GM19193 (cell line): ENCODE results near the gene KATNAL1.

ENCODE experiments used
- POLR2A ChIP-seq: IDR thresholded peaks from 4 replicates; pipeline ENCODE4 v1.6.1; 2011; ENCODE audit not compliant: insufficient read depth, insufficient read length; ENCODE audit errors: extremely low read depth

The KATNAL1 gene

GRCh38 chr13:30339738-30340330, 32.5 kb upstream of the KATNAL1 start:
- no peak for TF ChIP-seq POLR2A

DNA sequence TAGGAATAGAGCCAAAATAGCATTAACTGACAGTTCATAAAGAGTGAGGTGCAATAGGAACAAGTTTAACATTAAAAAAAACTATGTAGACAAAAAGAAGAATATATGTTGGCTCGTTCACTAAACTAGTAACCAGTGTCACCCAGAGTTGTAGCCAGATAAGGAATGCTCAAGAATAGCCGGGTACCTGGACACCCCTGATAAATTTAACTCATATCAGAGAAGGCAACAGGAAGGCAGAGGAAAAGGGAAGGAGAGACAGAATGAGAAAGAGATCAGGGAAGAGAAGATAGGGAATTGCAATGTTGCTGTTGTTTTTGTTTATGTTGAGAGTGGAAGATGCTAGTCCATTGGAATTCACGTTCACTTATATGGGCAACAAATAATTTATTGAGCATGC, 31.6 kb upstream of the KATNAL1 start:
- no peak for TF ChIP-seq POLR2A

DNA sequence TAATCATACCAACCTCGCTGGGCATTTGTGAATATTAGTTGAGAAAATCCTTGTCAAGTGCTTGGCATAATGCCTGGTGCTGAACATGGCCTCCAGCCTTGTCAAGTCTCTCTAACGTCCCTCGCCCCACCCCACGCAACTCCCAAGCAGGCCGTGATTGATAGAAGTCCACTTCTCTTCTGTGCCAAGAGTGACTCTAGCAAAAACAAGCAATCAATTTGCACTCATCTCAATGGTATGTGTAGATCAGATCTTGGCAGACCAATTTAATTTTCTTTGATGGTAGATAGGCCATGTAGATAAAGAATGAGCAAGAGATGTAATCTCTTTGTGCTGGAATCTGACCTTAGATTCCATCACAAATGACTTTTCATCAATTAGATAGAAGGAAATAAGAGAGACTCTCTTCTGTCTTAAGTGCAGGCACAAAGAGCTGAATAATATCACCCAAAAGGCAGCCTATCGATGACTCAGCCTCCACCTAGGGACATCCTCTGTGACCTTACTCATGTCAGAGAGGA, 31.0 kb upstream of the KATNAL1 start:
- no peak for TF ChIP-seq POLR2A

- TF ChIP-seq POLR2A = no peak
Observed at GRCh38 chr13:30337061-30337610, 29.8 kb upstream of the KATNAL1 start.

GRCh38 chr13:30334663-30335386, 27.5 kb upstream of the KATNAL1 start:
- no peak for TF ChIP-seq POLR2A

GRCh38 chr13:30333616-30334015, 26.3 kb upstream of the KATNAL1 start:
- no peak for TF ChIP-seq POLR2A

- no peak for TF ChIP-seq POLR2A
Observed at GRCh38 chr13:30332456-30333143, 25.2 kb upstream of the KATNAL1 start.

DNA sequence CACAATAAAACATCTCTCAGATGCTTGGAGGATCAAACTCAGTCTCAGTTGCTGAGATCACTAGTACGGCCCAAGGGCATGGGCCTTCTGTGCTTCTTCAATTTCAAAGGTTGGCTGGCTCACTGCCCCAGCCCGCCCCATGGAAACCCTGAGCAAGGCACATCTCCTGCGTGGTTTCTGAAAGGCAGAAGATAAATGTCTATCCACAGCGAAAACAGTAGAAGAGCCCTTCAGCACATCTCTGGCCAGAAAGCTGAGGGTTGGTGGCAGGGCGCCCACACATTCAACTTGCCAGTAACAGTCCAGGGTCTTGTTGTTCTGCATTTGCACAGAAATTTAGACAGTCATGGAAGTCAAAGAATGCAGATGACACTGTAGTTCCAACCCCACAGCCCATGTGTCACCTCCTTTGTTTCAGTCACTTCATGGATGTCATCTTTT, 24.0 kb upstream of the KATNAL1 start:
- no peak for TF ChIP-seq POLR2A

- TF ChIP-seq POLR2A = no peak
Observed at GRCh38 chr13:30329009-30329585, 21.7 kb upstream of the KATNAL1 start.

GRCh38 chr13:30325668-30326067, 18.3 kb upstream of the KATNAL1 start:
- TF ChIP-seq POLR2A = no peak

GRCh38 chr13:30323524-30323923, 16.2 kb upstream of the KATNAL1 start:
- TF ChIP-seq POLR2A = no peak

- no peak for TF ChIP-seq POLR2A
Observed at GRCh38 chr13:30322428-30322827, 15.1 kb upstream of the KATNAL1 start.

- TF ChIP-seq POLR2A = no peak
Observed at GRCh38 chr13:30321256-30321655, 13.9 kb upstream of the KATNAL1 start.

DNA sequence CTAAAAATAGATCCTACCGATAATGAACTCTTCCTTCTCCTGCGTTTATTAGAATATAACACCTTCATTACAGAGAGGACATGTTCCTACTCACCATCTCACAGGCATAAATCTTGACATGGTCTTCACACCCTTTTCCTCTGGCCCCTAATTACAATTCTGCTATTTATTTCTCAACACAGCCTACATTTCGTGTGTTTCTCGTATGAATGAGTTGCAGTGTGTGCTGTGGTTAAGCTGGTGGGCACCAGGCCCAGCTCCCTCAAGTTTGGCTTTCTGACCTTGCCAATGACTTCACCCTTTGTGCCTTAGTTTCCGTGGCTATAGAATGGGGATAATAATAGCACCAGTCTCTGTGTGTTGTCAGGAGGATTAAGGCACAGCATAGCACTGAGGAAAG, 12.3 kb upstream of the KATNAL1 start:
- TF ChIP-seq POLR2A = no peak

- no peak for TF ChIP-seq POLR2A
Observed at GRCh38 chr13:30319130-30319529, 11.8 kb upstream of the KATNAL1 start.

- TF ChIP-seq POLR2A = no peak
Observed at GRCh38 chr13:30318026-30318425, 10.7 kb upstream of the KATNAL1 start.

GRCh38 chr13:30314562-30314961, 7.2 kb upstream of the KATNAL1 start:
- TF ChIP-seq POLR2A = no peak
